Measurements from ENCODE around the gene TRPM3. TPM values are rescaled to one million over a fixed set of nuclear protein-coding genes. Genes with fewer than 3 reads are reported as not detected.

The TRPM3 gene
- total RNA-seq, 1 experiment from 2014 or later: 0.26 TPM

GRCh38 chr9:70948744-70949143 is 172.7 kb downstream of the TRPM3 start:
- TF ChIP-seq CTCF (conservative IDR thresholded peaks at IDR 0.05) (no peak), EZH2 (IDR thresholded peaks at IDR 0.05; ENCODE audit: low read depth) (no peak)
- Histone ChIP-seq H3K4me1 (replicated peaks; ENCODE audit: insufficient read depth) (peaks cover 8% of the 10 kb centered on the region), H3F3A (ENCODE audit: insufficient read depth, low read depth) (no peaks in the 10 kb centered on the region), H3K4me2 (no peak overlapping the region), H3K79me2 (ENCODE audit: low read depth) (no peaks in the 10 kb centered on the region), H3K36me3 (ENCODE audit: low read depth) (no peaks in the 10 kb centered on the region), H3K4me3 (no peak overlapping the region), H3K27me3 (ENCODE audit: insufficient read depth, low read depth) (no peaks in the 10 kb centered on the region), H3K9me3 (ENCODE audit: insufficient read depth, low read depth) (no peaks in the 10 kb centered on the region), H3K27ac (no peak overlapping the region), H2AFZ (no peak overlapping the region), H3K9me2 (ENCODE audit: insufficient read depth) (no peaks in the 10 kb centered on the region), H4K20me1 (ENCODE audit: insufficient read depth) (no peaks in the 10 kb centered on the region)
- POLR2A ChIA-PET (ENCODE audit: unreplicated experiment): no interaction called here
- intact Hi-C loops (cut with micrococcal nuclease; ENCODE audit: unreplicated experiment): no loop called here
- CTCF ChIA-PET: interaction anchor here (0.6 kb wide), 1 partner anchor 27 kb away, joined by 4 read pairs; no protein-coding TSS in a partner anchor
- DNase-seq: no peak
- no TSS peak for BruUV-seq (replicated peaks)

DNA sequence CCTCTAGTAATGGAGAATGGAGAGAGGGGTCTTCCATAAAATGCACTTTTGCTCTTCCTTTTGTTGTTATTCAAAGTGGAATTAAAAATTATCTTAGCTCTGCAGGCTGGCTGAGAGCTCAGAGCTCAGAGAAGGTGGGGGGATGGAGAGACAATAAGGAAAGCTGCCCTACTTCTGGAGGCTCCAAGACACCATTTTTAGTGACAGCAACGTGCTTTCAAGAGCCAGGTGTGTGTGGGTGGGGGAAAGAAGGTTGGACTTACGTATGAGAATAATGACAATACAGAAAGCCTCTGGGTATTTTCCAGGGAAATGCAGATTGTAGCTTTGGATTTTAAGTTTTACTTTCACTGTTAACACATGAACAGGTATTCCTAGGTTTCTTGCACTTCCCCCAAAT is 173.9 kb downstream of the TRPM3 start:
- Histone ChIP-seq H2AFZ (no peak overlapping the region), H3K9me3 (ENCODE audit: insufficient read depth, low read depth) (no peaks in the 10 kb centered on the region), H3K36me3 (ENCODE audit: low read depth) (no peaks in the 10 kb centered on the region), H3K27me3 (ENCODE audit: insufficient read depth, low read depth) (no peaks in the 10 kb centered on the region), H3K27ac (no peak overlapping the region), H3K4me1 (replicated peaks; ENCODE audit: insufficient read depth) (0 out of 2 replicates have a peak, but pooled peaks cover 5% of the 10 kb centered on the region), H3K79me2 (ENCODE audit: low read depth) (no peaks in the 10 kb centered on the region), H3F3A (ENCODE audit: insufficient read depth, low read depth) (no peaks in the 10 kb centered on the region), H3K9me2 (ENCODE audit: insufficient read depth) (no peaks in the 10 kb centered on the region), H4K20me1 (ENCODE audit: insufficient read depth) (no peaks in the 10 kb centered on the region), H3K4me2 (no peak overlapping the region), H3K4me3 (no peak overlapping the region)
- intact Hi-C loops (cut with micrococcal nuclease; ENCODE audit: unreplicated experiment): no loop called here
- no TSS peak for BruUV-seq (replicated peaks)
- ChIA-PET CTCF (interaction anchor here (0.8 kb wide), 1 partner anchor 23 kb away, joined by 3 read pairs; no protein-coding TSS in a partner anchor), POLR2A (ENCODE audit: unreplicated experiment) (no interaction called here)
- TF ChIP-seq CTCF (conservative IDR thresholded peaks at IDR 0.05): no peak
- no peak for TF ChIP-seq EZH2 (IDR thresholded peaks at IDR 0.05; ENCODE audit: low read depth)
- DNase-seq: no peak

DNA sequence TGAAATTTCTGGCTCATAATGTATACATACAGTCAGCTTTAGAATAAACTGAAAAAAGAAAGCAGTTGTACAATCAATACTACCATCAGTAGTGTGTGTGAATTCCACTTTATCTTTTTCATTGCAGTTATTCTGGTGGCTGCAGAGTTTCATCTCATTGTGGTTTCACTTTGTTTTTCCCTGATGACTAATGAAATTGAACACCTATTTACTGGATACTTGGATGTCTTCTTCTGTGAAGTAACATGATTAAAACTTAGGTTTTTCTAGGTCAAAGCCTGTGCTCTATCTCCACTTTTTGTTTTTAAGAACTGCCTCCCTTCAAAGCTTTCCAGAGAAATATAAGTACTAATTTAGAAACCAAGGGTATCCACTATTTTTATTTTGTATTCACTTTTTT is 174.3 kb downstream of the TRPM3 start:
- Histone ChIP-seq H3K4me1 (replicated peaks; ENCODE audit: insufficient read depth) (0 out of 2 replicates have a peak, but pooled peaks cover 5% of the 10 kb centered on the region), H3K27me3 (ENCODE audit: insufficient read depth, low read depth) (no peaks in the 10 kb centered on the region), H3K9me2 (ENCODE audit: insufficient read depth) (no peaks in the 10 kb centered on the region), H4K20me1 (ENCODE audit: insufficient read depth) (no peaks in the 10 kb centered on the region), H3K79me2 (ENCODE audit: low read depth) (no peaks in the 10 kb centered on the region), H2AFZ (no peak overlapping the region), H3K36me3 (ENCODE audit: low read depth) (no peaks in the 10 kb centered on the region), H3F3A (ENCODE audit: insufficient read depth, low read depth) (no peaks in the 10 kb centered on the region), H3K9me3 (ENCODE audit: insufficient read depth, low read depth) (no peaks in the 10 kb centered on the region), H3K4me3 (no peak overlapping the region), H3K4me2 (no peak overlapping the region), H3K27ac (no peak overlapping the region)
- no peak for DNase-seq
- ChIA-PET CTCF (no interaction called here), POLR2A (ENCODE audit: unreplicated experiment) (no interaction called here)
- TF ChIP-seq CTCF (conservative IDR thresholded peaks at IDR 0.05) (no peak), EZH2 (IDR thresholded peaks at IDR 0.05; ENCODE audit: low read depth) (no peak)
- intact Hi-C loops (cut with micrococcal nuclease; ENCODE audit: unreplicated experiment): no loop called here
- BruUV-seq (replicated peaks): no TSS peak
